HG03060 (cell line): ENCODE results near the gene PARP9.
A peak's percentile ranks its signal among the peaks of the same experiment; 100 is the strongest.

Experiments used
- ATAC-seq: cut with Tn5 transposase; IDR thresholded peaks from one replicate; pipeline ENCODE4 v1.9.1; 2021; ENCODE audit warnings: low read depth, moderate number of reproducible peaks; ENCODE audit not compliant: unreplicated experiment

The PARP9 gene

GRCh38 chr3:122497425-122497824 lies 66.7 kb downstream of the PARP9 start:
- ATAC-seq: peak; percentile 88

GRCh38 chr3:122496508-122496907 lies 67.6 kb downstream of the PARP9 start:
- no peak for ATAC-seq

- ATAC-seq: no peak
Measured at GRCh38 chr3:122493296-122493695, 70.8 kb downstream of the PARP9 start.

- no peak for ATAC-seq
Measured at GRCh38 chr3:122488262-122488973, 75.7 kb downstream of the PARP9 start.

GRCh38 chr3:122484985-122485384 lies 79.1 kb downstream of the PARP9 start:
- no peak for ATAC-seq

- ATAC-seq: no peak
Measured at GRCh38 chr3:122481390-122481789, 82.7 kb downstream of the PARP9 start.
